ENCODE measurements around the gene CTNNA3.

Gene CTNNA3

DNA sequence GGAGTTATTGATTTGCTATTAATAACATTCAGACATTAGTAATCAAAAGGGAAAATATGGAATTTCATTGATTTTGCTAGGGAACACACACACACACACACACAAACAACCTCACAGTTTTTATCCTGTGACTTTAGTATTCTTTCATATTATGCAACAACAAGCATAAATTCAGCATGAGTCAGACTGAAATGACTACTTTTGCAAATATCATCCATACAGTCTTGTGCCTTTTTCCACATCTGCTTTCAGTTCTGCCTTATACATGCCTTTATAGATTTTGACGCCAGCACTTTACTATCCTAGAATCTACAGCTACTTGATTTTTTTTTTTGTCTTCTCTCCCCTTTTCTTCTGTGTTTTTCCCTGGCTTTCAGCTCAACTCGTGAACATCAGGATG is 1745.9 kb downstream of the CTNNA3 start:
- DNase-seq: no peak

DNA sequence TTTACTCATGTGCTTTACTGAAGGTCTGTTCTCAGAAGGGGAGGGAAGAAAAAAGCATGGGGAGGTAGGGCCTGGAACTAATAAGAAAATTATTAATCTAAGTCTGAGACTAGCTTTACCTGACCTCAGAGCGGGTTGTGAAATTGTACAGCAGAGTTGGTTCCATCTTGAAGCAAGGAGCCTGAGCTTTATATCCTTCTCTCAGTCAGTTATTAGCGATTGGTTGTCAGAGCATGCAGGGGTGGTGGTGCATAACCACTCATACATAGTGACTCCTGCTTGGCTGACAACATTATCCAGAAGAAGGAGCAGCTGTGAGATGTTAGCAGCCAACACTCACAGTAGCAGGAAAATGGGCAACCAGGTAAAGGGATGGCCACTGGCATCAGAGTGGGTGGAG is 1746.5 kb downstream of the CTNNA3 start:
- DNase-seq: no peak

DNA sequence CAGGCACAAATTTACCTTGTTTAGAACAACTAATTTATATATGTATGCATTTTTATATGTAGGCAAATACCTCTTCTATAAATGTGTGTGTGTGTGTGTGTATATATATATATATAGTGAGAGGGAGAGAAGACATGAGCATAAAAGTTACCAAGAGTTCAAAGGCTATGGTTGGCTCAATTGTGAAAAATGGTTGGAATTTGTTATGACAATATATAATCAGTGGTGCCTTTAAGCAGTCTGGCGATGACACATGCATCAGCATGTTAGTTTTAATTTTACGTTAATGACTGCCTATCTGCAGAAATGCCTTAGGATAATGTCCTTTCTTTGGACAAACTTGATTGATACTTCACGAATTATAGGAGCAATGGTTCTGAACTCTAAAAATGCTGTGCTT is 1750.9 kb downstream of the CTNNA3 start:
- no peak for DNase-seq

DNA sequence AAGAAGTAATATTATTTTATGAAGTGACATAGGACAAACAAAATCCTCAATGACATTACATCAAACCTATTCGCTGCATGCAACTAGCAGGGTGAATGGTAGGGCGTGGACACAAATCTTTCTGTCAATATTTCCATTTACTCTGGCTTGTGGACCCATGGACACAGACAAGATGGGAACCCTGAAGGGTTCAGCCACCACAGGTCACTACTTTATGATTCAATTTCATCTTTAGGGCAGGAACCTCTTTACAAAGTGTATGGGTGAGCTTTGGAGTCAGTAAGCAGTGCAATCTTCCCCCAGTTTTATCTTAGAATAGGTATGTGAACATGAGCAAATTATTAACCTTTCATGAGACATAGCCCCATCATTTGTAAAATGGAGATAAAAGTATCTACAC is 1752.5 kb downstream of the CTNNA3 start:
- no peak for DNase-seq

DNA sequence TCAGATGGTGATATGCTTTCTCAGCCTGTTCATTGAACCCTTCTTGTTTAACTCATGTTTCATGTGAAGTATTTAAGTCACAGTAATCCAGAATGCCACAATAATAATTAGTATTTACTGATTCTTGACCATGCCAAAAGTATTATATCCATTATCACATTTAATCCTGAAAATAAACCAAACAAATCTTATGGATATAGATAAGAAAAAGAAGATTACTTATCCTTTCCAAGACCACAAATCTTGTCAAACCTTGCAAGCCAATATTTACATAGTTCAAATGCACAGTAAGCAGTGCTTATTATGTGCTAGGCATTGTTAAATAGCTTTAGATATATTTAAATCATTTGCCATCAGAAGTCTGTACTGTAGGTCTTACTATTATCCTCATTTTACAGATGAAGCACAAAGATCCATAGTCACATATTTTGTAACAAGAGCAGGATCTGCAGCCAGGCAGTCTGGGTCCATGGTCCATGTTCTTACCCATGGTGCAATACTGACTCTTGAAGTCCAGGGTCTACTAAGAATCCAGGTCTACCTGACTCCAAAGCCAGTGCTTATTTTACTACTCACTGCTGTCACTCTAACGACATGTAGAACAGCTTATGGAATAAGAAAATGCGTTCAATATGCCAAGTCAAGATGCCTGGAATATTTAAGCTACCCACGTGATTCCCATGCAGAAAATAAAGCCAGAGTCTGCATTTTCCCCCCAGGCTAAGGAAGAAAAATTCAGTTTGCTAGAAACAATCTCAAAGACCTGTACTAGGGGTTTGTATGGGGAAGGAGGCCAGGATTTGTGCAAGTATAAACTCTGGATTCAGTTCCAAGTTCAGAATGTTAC is 1755.0 kb downstream of the CTNNA3 start:
- DNase-seq: no peak

DNA sequence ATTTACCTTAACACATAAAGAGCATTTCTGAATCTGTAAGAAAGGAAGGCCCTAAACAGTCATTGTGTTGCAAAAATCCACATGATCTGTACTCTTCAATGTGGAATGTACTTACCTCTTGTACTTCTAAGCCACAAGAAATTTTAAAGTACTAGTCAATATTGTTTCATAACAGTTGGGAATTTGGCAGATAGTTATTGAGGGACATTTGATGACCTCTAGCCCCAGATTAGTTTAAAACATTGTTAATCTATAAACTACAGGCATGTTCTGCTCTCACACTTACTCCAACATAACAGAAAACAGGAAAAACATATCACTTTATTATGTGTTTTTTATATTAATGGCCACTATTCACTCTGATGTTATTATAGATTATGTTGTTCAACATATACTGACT is 1755.9 kb downstream of the CTNNA3 start:
- DNase-seq: no peak

DNA sequence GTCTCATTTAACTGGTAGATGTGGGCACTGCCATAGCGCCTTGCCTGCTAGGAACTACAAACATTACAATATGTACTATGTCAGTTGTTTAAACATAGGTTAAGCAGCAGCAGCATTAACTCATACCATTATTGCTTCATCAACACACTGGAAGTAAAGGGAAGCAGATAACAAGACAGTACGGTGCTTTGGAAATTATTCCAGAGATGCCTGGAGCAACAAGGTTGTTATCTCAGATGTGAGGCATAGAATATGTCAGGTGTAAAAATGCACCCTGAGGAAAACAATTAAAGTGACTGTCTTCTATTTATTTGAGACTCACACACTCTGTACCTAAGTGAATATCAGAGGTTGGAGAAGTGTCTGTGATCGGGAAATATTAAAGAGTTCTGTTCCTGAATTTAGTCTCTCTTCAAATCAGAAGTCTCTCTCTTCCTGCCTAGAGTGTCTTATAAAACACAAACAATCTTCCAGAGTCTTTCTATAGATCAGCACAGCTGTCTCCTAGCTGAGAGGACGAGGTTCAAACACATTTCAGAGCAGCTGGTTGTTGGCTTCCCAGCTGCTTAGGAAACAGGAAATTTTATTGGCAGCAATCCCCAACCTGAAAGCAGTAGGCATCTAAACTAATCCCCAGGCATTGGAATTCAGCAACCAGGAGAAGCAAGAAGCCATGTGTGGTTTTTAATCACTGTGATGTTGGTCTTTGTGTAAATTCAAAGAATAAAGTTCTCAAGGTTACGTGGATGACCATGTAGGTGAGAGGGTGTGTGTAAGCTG is 1764.5 kb downstream of the CTNNA3 start:
- no peak for DNase-seq

DNA sequence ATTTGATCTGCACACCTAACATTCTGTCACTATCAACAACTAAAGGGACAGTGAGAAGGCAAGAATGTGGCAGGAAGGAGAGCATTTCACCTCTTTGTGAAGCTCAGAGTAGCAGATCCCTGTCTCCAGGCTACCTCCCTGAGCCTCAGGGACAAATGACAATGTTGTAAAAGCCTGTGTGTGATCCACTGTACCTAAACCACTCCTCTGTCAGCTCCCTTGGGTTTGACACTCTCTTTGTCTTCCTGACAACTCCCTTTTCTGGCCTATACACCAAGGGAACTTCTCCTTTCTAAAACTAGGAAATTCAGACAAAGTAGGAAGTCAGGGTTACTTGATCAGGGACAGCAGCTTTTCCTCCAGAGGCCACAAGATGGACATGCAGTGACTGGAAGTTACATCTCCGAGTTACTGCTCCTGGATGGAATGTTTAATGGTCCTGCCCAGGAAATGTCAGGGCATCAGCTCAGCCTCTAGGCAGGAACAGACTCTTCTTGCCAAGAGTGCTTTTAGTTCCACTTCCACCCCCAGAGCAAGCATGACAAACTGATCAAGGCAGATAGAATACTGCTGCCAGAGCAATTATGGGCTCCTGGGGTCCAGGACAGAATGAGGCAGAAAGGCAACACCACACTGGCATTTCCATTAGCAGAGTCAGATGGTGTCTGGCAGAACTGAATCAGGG is 1784.7 kb downstream of the CTNNA3 start:
- no peak for DNase-seq

DNA sequence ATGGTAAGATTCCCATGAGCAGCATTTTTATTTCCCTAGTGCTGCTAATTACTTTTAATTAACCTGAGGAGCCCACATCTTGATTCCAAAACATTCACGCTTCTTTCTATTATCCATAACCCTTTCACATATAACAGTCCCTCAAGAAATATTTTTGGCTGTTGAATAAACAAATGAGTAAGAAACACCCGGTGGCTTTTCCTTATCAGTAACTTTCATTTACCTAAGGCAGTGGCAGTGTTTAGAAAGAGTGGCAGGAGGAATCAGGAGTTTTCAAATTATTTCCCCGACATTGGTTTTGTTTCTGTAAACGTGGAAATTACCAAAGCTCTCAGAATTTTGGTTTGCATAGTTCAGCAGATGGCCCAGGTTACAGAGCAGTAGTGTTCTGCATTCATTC is 1785.8 kb downstream of the CTNNA3 start:
- no peak for DNase-seq

DNA sequence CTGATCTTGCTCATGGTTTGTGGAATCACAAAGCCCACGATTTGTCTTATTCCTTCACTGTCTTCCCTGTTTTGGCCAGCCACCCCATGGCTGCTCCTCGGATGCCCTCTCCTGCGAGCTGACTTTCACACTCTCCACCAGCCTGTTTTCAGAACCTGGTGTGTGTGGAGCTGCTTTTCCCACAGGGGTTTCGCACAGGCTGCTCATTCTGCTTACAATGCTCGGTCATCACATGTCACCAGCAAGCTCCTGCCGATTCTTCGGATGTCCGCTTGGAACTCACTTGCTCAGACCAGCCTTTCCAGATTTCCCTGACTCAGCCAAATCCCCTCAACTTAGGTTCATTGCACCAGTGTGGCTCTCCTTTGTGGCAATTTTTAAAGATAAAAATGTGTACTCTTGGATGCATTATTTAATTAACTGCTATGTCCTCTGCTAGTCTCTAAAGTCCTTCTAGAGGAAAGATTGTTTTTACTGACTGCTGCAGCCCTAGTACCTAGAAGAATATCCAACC is 1788.7 kb downstream of the CTNNA3 start:
- DNase-seq: no peak

DNA sequence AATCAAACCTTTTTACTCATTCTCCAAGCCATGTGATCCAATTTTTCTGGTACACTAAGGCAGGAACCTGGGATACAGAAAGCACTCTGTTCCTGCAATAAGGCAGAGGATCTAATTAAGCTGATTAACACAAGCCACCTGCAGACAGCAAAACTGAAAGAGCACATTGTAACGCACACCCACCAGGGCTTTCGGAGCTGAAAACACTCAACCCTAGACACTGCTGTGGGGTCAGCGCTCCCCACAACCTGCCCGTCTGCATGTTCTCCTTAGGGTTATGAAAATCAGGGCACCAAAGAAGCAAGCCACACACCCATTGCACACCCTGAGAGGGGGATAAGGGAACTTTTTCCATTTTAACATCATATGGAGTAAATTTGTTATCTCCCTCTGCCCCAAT is 1792.4 kb downstream of the CTNNA3 start:
- DNase-seq: no peak

DNA sequence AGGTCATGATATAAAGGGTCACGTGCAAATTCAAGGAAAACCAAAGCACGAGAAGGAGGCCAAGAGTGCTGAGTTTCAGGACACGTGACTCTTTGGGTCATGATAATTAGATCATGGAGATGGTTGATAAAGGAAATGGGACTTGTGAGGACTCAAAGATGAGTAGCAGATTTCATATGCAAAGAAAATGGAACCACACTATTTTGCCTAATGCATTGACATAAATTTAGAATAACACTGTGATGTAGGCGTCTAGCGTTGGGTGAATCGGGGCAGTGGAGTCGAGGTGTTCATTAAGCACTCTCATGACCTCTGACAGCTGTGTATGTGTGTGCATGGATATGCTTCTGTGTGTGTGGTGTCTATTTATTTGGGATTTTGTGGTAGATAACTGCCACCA is 1795.7 kb downstream of the CTNNA3 start:
- DNase-seq: no peak

DNA sequence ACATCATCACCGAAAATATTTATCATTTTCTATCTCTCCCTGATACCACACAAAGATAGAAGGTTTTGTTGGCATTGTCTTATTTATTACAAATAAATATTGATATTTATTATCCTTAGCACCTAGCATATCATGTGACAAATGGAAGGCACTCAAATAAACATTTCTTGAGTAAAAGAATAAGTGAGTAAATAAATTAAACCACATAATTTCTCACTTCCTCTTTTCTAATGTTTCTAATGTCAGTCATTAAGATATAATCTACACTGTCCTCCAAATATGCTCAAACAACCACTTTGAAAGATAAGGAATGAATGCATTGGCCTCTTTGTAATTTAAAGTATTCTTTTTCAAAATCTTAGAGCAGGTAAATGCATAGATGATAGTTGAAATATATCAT is 1797.9 kb downstream of the CTNNA3 start:
- DNase-seq: no peak

DNA sequence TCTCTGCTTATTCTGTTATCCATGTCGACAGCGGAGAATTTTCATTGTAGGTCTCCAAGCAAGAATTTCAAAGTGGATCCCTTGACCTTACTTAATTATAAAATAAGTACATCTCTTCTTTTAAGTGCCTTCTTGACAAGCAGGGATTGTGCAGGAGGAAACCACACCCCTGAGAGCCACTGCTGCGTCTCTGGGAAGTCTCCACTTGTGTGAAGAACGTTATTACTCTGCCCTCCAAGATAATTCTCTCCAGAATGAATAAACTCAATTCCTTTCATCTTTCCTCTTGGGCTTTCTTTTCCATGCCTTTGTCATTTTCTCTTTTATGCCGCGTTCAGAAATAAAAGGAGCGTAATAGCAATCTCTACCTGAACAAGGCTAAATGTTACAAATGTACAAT is 1801.0 kb downstream of the CTNNA3 start:
- DNase-seq: no peak

DNA sequence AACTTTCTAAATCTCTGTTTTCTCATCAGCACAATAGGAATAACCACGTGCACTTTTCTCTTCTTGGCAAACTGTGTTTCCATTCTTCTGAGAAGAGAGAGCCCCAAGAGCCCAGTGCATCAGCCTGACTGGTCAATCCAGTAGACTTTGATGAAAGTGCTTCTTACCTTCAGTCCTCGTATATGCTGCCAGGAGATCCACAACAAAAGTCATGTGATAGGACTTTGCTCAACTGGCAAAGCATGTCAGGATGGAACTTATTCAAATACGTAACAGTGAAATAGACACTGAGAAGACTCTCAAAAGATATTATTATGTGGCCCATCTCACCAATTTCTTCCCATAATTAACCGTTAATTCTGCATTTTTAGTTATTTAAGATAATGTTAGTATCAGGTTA is 1801.6 kb downstream of the CTNNA3 start:
- DNase-seq: no peak

DNA sequence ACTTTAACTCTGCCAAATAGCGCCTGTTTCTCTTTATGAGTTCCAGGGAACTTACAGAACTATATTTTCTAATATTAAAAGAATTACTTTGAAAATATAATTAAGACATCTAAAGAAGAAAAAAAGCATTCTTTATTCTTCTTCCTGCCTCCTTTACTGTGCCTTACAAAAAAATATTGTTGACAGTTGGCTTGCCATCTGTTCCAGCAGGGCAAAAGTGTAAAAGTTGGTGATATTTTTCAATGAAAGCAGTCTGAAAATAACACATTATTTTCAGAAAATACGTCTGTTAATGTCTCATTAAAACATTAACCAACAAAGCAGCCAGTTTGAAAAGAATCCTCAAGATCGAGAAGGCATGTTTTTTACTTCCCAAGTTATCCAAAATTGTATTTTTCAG is 1802.3 kb downstream of the CTNNA3 start:
- DNase-seq: no peak

DNA sequence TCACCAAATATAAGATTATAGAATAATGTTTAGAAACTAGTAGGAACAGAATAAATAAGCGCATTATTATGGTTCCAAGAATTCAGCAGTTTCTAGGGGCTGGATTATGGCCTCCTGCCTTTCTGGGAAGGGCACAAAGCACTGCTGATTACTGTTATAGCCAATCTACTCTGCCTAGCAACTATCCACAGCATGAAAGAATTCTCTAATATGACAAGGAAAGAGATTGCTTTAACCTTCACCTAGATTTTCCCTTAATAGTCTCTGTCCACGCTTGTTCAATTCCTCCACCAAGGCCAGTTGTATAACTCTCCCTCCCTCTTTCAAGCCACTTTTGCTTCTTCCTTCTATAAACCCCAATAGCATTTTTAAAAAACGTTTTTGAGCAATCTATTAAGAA is 1803.7 kb downstream of the CTNNA3 start:
- no peak for DNase-seq

DNA sequence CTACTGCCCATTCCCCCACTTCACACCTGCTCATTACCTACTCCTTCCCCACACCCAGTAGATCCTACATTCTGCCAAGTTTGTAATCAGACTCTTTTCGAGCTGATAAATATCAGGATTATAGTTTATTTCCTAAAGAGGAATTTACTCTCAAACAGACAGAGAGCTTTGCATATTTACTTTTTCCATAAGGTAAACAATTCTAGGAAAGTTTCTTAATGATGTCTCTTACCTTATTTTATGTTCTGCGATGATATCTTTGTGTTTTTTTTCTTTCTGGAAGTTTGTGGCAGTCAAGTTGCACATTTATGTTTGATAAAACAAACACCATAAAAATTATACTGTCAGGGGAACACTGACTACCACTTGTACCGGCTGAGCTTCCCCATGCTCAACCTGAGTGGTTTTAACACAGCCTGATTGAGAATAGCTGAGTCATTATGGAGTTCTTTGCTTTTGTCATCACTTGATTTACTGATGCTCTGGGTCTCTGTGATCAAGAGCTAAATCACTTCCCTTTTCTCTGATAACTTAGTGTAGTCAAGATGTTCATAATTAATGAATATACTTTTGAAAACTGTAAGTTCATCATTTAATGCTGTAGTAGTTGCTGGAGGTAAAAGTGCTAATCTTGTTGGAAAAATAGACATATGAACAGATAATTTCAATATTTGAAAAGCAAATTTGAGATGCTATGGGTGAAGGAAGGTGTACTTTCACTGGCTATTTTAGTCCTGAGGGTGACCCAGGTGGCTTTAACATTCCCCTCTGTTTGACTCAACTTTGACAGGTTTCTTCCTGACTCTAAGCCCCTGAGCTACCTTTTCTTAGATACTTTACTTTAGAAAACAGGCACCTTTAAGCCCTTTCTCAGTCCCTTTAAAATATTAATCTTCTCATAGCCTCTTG is 1804.7 kb downstream of the CTNNA3 start:
- DNase-seq: no peak

DNA sequence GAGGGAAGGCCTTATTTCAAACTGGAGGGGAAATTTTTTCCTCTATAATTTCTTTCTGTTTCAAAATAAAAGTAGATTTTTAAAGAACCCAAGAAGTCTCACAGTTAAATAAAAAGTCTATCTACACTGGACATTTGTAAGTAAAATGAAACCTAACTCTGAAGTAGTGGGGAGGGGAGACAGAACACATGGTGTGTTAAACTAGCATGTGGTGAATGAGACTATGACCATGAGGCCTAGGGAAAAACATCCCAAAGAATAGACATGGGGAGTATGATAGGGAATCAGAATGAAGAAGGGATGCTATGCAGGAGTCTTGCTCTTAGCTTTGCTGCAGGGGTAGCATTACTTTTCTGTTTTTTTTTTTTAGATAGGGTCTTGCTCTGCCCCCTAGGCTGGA is 1831.5 kb downstream of the CTNNA3 start:
- DNase-seq: no peak

DNA sequence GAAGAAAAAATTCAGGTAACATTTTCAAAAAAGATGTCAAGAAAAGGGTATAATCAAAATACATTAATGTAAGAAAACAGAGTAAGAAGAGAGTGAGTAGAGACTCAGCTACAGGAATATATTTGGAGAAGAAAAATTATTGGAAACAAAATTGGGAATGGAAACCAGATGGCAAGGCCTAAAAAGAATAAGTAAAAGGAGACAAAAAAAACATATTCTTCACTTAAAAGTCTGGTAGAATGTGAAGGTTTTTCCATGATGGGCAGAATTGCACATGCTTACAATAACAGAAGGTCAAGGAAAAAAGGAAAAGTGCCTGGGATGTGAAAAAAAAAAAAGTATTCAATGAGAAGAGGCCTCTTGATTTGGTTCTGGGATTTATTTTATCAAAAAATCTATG is 1832.0 kb downstream of the CTNNA3 start:
- DNase-seq: no peak
